ENCODE measurements around the gene OR11H6.
"Not testable (repeated sequence)": the region's sequence is repeated elsewhere in the genome, so short reads cannot be mapped to it uniquely, and the experiment has no call there.

GRCh38 chr14:20174205-20174604 is 49.3 kb upstream of the OR11H6 start:
- not testable (repeated sequence) for TF ChIP-seq CTCF (optimal IDR thresholded peaks at IDR 0.05 in 1 of 3, IDR thresholded peaks at IDR 0.05 in 1 of 3, conservative IDR thresholded peaks at IDR 0.05 in 1 of 3; ENCODE audit: extremely low read depth in 1 of 3, insufficient read depth in 2 of 3, low read length in 3 of 3); EZH2 (IDR thresholded peaks at IDR 0.05; ENCODE audit: low read length)
